A549 (cell line): Measurements from ENCODE around the gene ZBED4. TPM values are rescaled to one million over a fixed set of nuclear protein-coding genes. Genes with fewer than 3 reads are reported as not detected.

ENCODE experiments used
- ATAC-seq, 2 experiments: fragments of 200-7000 bp in 1 of 2; fragments of >200 bp in 1 of 2; cut with Nextera tagmentation in 1 of 2; cut with Tn5 transposase in 1 of 2; 3 replicates each; pipeline versions ENCODE4 v1.8.0 to v1.9.1; 2018 to 2020; ENCODE audit warnings: mild to moderate bottlenecking in 1 of 2, moderate library complexity in 1 of 2
- CTCF ChIA-PET: fragments of 300-600 bp; sonication (Branson Sonifier 250); formaldehyde crosslinking; extraction: SDS; loops from one replicate; lab custom pipeline; 2021; ENCODE audit warnings: antibody characterized with exemption, inconsistent platforms; lab: Yijun Ruan, JAX
- POLR2A ChIA-PET: fragments of 350-600 bp; formaldehyde crosslinking; extraction: SDS; loops from one replicate; lab custom pipeline; 2021; ENCODE audit warnings: antibody characterized with exemption, inconsistent platforms; lab: Yijun Ruan, JAX
- DNase-seq, 2 experiments: peaks; one replicate each; pipeline versions ENCODE4 v3.0.0 to v3.0.0-alpha.2; 2011 to 2016; ENCODE audit warnings: low read depth in 1 of 2, low spot score in 1 of 2
- FAIRE-seq: peaks from 2 replicates; lab custom pipeline; 2011; peaks lifted over from hg19 to GRCh38; lab: Jason Lieb, UNC
- H3K27ac ChIP-seq, 2 experiments: fragments of >200 bp; sonication (Bioruptor Twin); formaldehyde crosslinking; 3 replicates each; pipeline ENCODE4 v1.5.1; 2016 to 2017
- H3K4me1 ChIP-seq: fragments of >200 bp; sonication (Bioruptor Twin); formaldehyde crosslinking; 3 replicates; pipeline ENCODE4 v1.6.1; 2016
- H3K4me2 ChIP-seq: fragments of >200 bp; sonication (Bioruptor Twin); formaldehyde crosslinking; 3 replicates; pipeline ENCODE4 v1.6.1; 2016
- H3K4me3 ChIP-seq: fragments of >200 bp; sonication (Bioruptor Twin); formaldehyde crosslinking; 3 replicates; pipeline ENCODE4 v1.5.1; 2016
- H3K9me3 ChIP-seq: fragments of >200 bp; sonication (Bioruptor Twin); formaldehyde crosslinking; 3 replicates; pipeline ENCODE4 v1.6.1; 2016
- BCL3 ChIP-seq: fragments of >200 bp; sonication (Bioruptor Twin); formaldehyde crosslinking; IDR thresholded peaks from 3 replicates; pipeline ENCODE4 v1.6.1; 2016
- CBX2 ChIP-seq: fragments of 200-600 bp; sonication (generic); IDR thresholded peaks from 2 replicates; pipeline ENCODE4 v1.6.1; 2016; ENCODE audit warnings: low read depth, mild to moderate bottlenecking, borderline replicate concordance
- CBX8 ChIP-seq: fragments of 200-600 bp; sonication (generic); IDR thresholded peaks from 2 replicates; pipeline ENCODE4 v1.6.1; 2016
- HES2 ChIP-seq: fragments of >200 bp; sonication (Bioruptor Twin); formaldehyde crosslinking; IDR thresholded peaks from 2 replicates; pipeline ENCODE4 v1.6.1; 2016
- HEYL ChIP-seq: fragments of 250-450 bp; sonication (Bioruptor Pico); IDR thresholded peaks from 2 replicates; pipeline ENCODE4 v1.8.0; 2021; ENCODE audit warnings: mild to moderate bottlenecking, moderate library complexity
- KDM5A ChIP-seq: fragments of 200-600 bp; sonication (generic); IDR thresholded peaks from 2 replicates; pipeline ENCODE4 v1.6.1; 2016; ENCODE audit warnings: antibody characterized with exemption, mild to moderate bottlenecking
- MAFK ChIP-seq: fragments of 450-650 bp; IDR thresholded peaks from 2 replicates; pipeline ENCODE4 v1.6.1; 2014; ENCODE audit not compliant: partially characterized antibody
- MAX ChIP-seq: IDR thresholded peaks from 2 replicates; pipeline ENCODE4 v1.6.1; 2012
- NPAS2 ChIP-seq: fragments of 250-450 bp; sonication (Bioruptor Pico); IDR thresholded peaks from 2 replicates; pipeline ENCODE4 v1.8.0; 2022; ENCODE audit warnings: mild to moderate bottlenecking, moderate library complexity, borderline replicate concordance
- PHF8 ChIP-seq: fragments of 200-600 bp; sonication (generic); IDR thresholded peaks from 2 replicates; pipeline ENCODE4 v1.6.1; 2016; ENCODE audit warnings: low read depth, mild to moderate bottlenecking, antibody characterized with exemption, moderate library complexity, borderline replicate concordance
- POLR2A ChIP-seq: IDR thresholded peaks from 2 replicates; pipeline ENCODE4 v1.6.1; 2012; ENCODE audit warnings: mild to moderate bottlenecking, low read length
- REST ChIP-seq: fragments of 200-600 bp; sonication (generic); IDR thresholded peaks from 2 replicates; pipeline ENCODE4 v1.6.1; 2016; ENCODE audit warnings: antibody characterized with exemption, mild to moderate bottlenecking, moderate library complexity
- RFX5 ChIP-seq: fragments of 450-650 bp; IDR thresholded peaks from 2 replicates; pipeline ENCODE4 v1.7.1; 2014; ENCODE audit warnings: antibody characterized with exemption, mild to moderate bottlenecking, moderate library complexity
- WGBS: methylation state at CpG from one replicate; pipeline ENCODE4 v1.1.6; 2017; ENCODE audit errors: missing lambda C conversion rate; 5-methylcytosine and 5-hydroxymethylcytosine counted together
- polyA plus RNA-seq, 4 experiments: library from polyadenylated mRNA; depleted of rRNA in 3 of 4; stranded (reverse); fragments of >200 nt; fragmentation: RNase III in 1 of 4; extraction: RNeasy Plus Mini Kit Qiagen cat#74134 plus additional on column Dnase treatment in 1 of 4; gene quantifications; 2 replicates in 3 of 4; 3 replicates in 1 of 4; pipeline ENCODE4 v1.2.3, GENCODE V29; 2011 to 2017

Gene ZBED4
- polyA plus RNA-seq, 2 of the 4 experiments (the other 2 are of a cell fraction): 8.6 to 9.5 TPM

GRCh38 chr22:49921508-49922278, 68.0 kb downstream of the ZBED4 start:
- ChIA-PET CTCF (interaction anchor here (1.4 kb wide), 1 partner anchor 9 kb away, joined by 6 read pairs; no protein-coding TSS in a partner anchor), POLR2A (no interaction called here)
- H3K4me3 ChIP-seq: no peak overlapping the region
- DNase-seq (no peak), FAIRE-seq (no peak), ATAC-seq (no peak)
- no peak overlapping the region for H3K27ac ChIP-seq
- H3K4me2 ChIP-seq: no peak overlapping the region
- WGBS: 88% methylated on average over 11 of the region's 35 CpGs
- TF ChIP-seq KDM5A: no peak
- TF ChIP-seq HES2: no peak
- no peak for TF ChIP-seq MAX
- TF ChIP-seq REST: no peak
- no peak for TF ChIP-seq PHF8
- no peak for TF ChIP-seq CBX8
- no peak for TF ChIP-seq HEYL (CRISPR knock-in tag)
- TF ChIP-seq BCL3: no peak
- no peaks in the 10 kb centered on the region for H3K9me3 ChIP-seq
- H3K4me1 ChIP-seq: peaks cover 5% of the 10 kb centered on the region; the same call in 1 of the 3 replicates

- H3K4me1 ChIP-seq: peaks cover 5% of the 10 kb centered on the region; the same call in 1 of the 3 replicates
- POLR2A ChIA-PET: no interaction called here
- TF ChIP-seq POLR2A: no peak
- no peak for TF ChIP-seq CBX2
- TF ChIP-seq RFX5: no peak
- no peak for TF ChIP-seq MAFK
- no peak for TF ChIP-seq NPAS2
- TF ChIP-seq REST: no peak
- no peak for ATAC-seq
- no peaks in the 10 kb centered on the region for H3K9me3 ChIP-seq
- DNase-seq: no peak
- FAIRE-seq: no peak
- H3K4me3 ChIP-seq: no peak overlapping the region
- CTCF ChIA-PET: interaction anchor here (1.4 kb wide), 1 partner anchor 8 kb away, joined by 6 read pairs; no protein-coding TSS in a partner anchor
- H3K27ac ChIP-seq: no peak overlapping the region
- 91% methylated on average over 10 of the region's 22 CpGs for WGBS
- no peak overlapping the region for H3K4me2 ChIP-seq
These were observed 68.8 kb downstream of the ZBED4 start for GRCh38 chr22:49922484-49922883.
